Transverse colon (tissue), 4 donors: Measurements from ENCODE around the gene TESK2. TPM values are rescaled to one million over a fixed set of nuclear protein-coding genes. Genes with fewer than 3 reads are reported as not detected.

Experiments used
- DNase-seq: peaks from one replicate; pipeline ENCODE4 v3.0.0-alpha.2; 2019
- H3K27ac ChIP-seq, 4 donors: fragments of 200-600 bp; sonication (generic); 2 replicates each; pipeline ENCODE4 v1.5.1; 2016 to 2018; ENCODE audit warnings: inconsistent platforms in 4 of 4
- H3K27me3 ChIP-seq: fragments of 200-600 bp; sonication (generic); 2 replicates; pipeline ENCODE4 v1.5.1; 2017; ENCODE audit warnings: inconsistent platforms
- H3K36me3 ChIP-seq, 4 donors: fragments of 200-600 bp; sonication (generic); 2 replicates each; pipeline ENCODE4 v1.5.1; 2017 to 2019; ENCODE audit warnings: inconsistent platforms in 4 of 4
- H3K4me1 ChIP-seq, 4 donors: fragments of 200-600 bp; sonication (generic); 2 replicates each; pipeline ENCODE4 v1.5.1; 2017 to 2020; ENCODE audit warnings: inconsistent platforms in 4 of 4
- H3K4me3 ChIP-seq, 4 donors: fragments of 200-600 bp; sonication (generic); 1 replicate in 1 of 4; 2 replicates in 3 of 4; pipeline versions ENCODE4 v1.5.1 to v1.6.1; 2017 to 2019; ENCODE audit warnings: inconsistent platforms in 4 of 4
- H3K9me3 ChIP-seq, 2 donors: fragments of 200-600 bp; sonication (generic); 2 replicates each; pipeline ENCODE4 v1.5.1; 2017 to 2019; ENCODE audit warnings: inconsistent platforms in 2 of 2
- CTCF ChIP-seq, 5 experiments: fragments of 200-600 bp in 3 of 5; fragments of 450-650 bp in 2 of 5; sonication (generic) in 3 of 5; IDR thresholded peaks; 1 replicate in 2 of 5; 2 replicates in 3 of 5; pipeline ENCODE4 v1.5.1; 2016 to 2017; ENCODE audit warnings: antibody characterized with exemption in 5 of 5, inconsistent platforms in 3 of 5, mild to moderate bottlenecking in 2 of 5, moderate library complexity in 1 of 5
- EP300 ChIP-seq: sonication (generic); formaldehyde crosslinking; IDR thresholded peaks from one replicate; pipeline ENCODE4 v1.6.1; 2017; ENCODE audit warnings: antibody characterized with exemption, low read depth
- POLR2A ChIP-seq: fragments of 450-650 bp; IDR thresholded peaks from one replicate; pipeline ENCODE4 v1.6.1; 2016; ENCODE audit warnings: antibody characterized with exemption, mild to moderate bottlenecking, moderate library complexity
- POLR2AphosphoS5 ChIP-seq, 3 donors: sonication (generic); formaldehyde crosslinking; IDR thresholded peaks; one replicate each; pipeline ENCODE4 v1.6.1; 2016; ENCODE audit warnings: antibody characterized with exemption in 3 of 3
- WGBS, 2 donors: methylation state at CpG; one replicate each; pipeline ENCODE4 v1.1.5; 2018; ENCODE audit warnings: low coverage in 1 of 2; 5-methylcytosine and 5-hydroxymethylcytosine counted together
- in situ Hi-C, 4 donors: fragments of 200-750 bp; cut with MboI; loops; one replicate each; pipeline versions ENCODE4 v1.15.0 to v1.15.1; 2017; ENCODE audit warnings: low sequenced_read_pairs in 3 of 4, low pct_ligation_motif_present in 1 of 4, low pct_unique_long_range_greater_than_20kb in 1 of 4
- intact Hi-C: fragments of 100-400 bp; cut with DNase I; formaldehyde crosslinking; loops from one replicate; pipeline ENCODE4 v1.15.1; 2023; ENCODE audit warnings: low total_unique reads
- total RNA-seq, 4 donors: library from RNA; depleted of rRNA; stranded (reverse); fragments of >200 nt; gene quantifications; one replicate each; pipeline ENCODE4 v1.1.0, GENCODE V29; 2016

TESK2 gene
- total RNA-seq, 4 donors from 2014 or later: 5.2 to 32.2 (median 14.5) TPM

GRCh38 chr1:45355683-45356082 is 135.3 kb downstream of the TESK2 start:
- no peaks in the 10 kb centered on the region for H3K9me3 ChIP-seq
- H3K36me3 ChIP-seq: no peaks in the 10 kb centered on the region
- no peak overlapping the region for H3K4me3 ChIP-seq
- TF ChIP-seq POLR2AphosphoS5 (IDR thresholded peaks at IDR 0.05) (no peak), CTCF (IDR thresholded peaks at IDR 0.05) (no peak), EP300 (no peak), POLR2A (no peak)
- intact Hi-C loops (no loop called here), in situ Hi-C loops (loop anchor here in 3 of 4 donors (5.0 to 10.0 kb wide), 2 partner anchors 137 to 139 kb away; partner anchors contain the start of gene TESK2 (in 3 of the 3))
- no peak for DNase-seq
- no peaks in the 10 kb centered on the region for H3K27me3 ChIP-seq
- 36 to 49% methylated on average over 2 of the region's 2 CpGs for WGBS, 2 donors
- H3K4me1 ChIP-seq: peaks cover 6 to 11% (median 7%) of the 10 kb centered on the region in 4 donors
- no peak overlapping the region for H3K27ac ChIP-seq

GRCh38 chr1:45354838-45355237 is 136.1 kb downstream of the TESK2 start:
- Histone ChIP-seq H3K9me3 (no peaks in the 10 kb centered on the region), H3K4me3 (no peak overlapping the region), H3K4me1 (peaks cover 0 to 2% (median 0%) of the 10 kb centered on the region in 4 donors), H3K36me3 (no peaks in the 10 kb centered on the region), H3K27ac (no peak overlapping the region), H3K27me3 (no peaks in the 10 kb centered on the region)
- TF ChIP-seq POLR2A (no peak), EP300 (no peak), POLR2AphosphoS5 (IDR thresholded peaks at IDR 0.05) (no peak), CTCF (IDR thresholded peaks at IDR 0.05) (no peak)
- in situ Hi-C loops (loop anchor here in 3 of 4 donors (5.0 to 10.0 kb wide), 2 partner anchors 137 to 140 kb away; partner anchors contain the start of gene TESK2 (in 3 of the 3)), intact Hi-C loops (loop anchor here (5.0 kb wide), 1 partner anchor 137 kb away; the partner anchor contains the start of gene TESK2)
- 95% methylated on average over 4 of the region's 4 CpGs; no CpG with 5 or more reads in 1 of the 2 donors for WGBS, 2 donors
- DNase-seq: no peak

GRCh38 chr1:45353685-45354084 is 137.3 kb downstream of the TESK2 start:
- intact Hi-C loops (loop anchor here (5.0 kb wide), 1 partner anchor 139 kb away; the partner anchor contains the start of gene TESK2), in situ Hi-C loops (loop anchor here in 1 of 4 donors (10.0 kb wide), 1 partner anchor 141 kb away; the partner anchor contains the start of gene TESK2)
- no peak overlapping the region for H3K4me3 ChIP-seq
- H3K9me3 ChIP-seq: no peaks in the 10 kb centered on the region
- H3K4me1 ChIP-seq: peaks cover 0 to 6% (median 0%) of the 10 kb centered on the region in 4 donors
- no peaks in the 10 kb centered on the region for H3K27me3 ChIP-seq
- H3K27ac ChIP-seq: no peak overlapping the region
- H3K36me3 ChIP-seq: no peaks in the 10 kb centered on the region
- WGBS, 2 donors: 86 to 94% methylated on average over 2 of the region's 2 CpGs
- no peak for DNase-seq
- no peak for TF ChIP-seq CTCF (IDR thresholded peaks at IDR 0.05)
- TF ChIP-seq POLR2AphosphoS5 (IDR thresholded peaks at IDR 0.05): no peak
- no peak for TF ChIP-seq POLR2A
- no peak for TF ChIP-seq EP300

- Histone ChIP-seq H3K4me1 (peaks cover 0 to 15% (median 5%) of the 10 kb centered on the region in 4 donors), H3K9me3 (no peaks in the 10 kb centered on the region), H3K27ac (no peak overlapping the region), H3K36me3 (no peaks in the 10 kb centered on the region), H3K27me3 (no peaks in the 10 kb centered on the region), H3K4me3 (no peak overlapping the region)
- TF ChIP-seq CTCF (IDR thresholded peaks at IDR 0.05) (no peak), EP300 (no peak), POLR2AphosphoS5 (IDR thresholded peaks at IDR 0.05) (no peak), POLR2A (no peak)
- intact Hi-C loops: loop anchor here (5.0 kb wide), 1 partner anchor 141 kb away; the partner anchor contains the start of gene TESK2
- 85 to 89% methylated on average over 4 to 5 of the region's 5 CpGs for WGBS, 2 donors
- in situ Hi-C loops: loop anchor here in 1 of 4 donors (10.0 kb wide), 1 partner anchor 143 kb away; the partner anchor contains the start of gene TESK2
- no peak for DNase-seq
Observed at GRCh38 chr1:45351508-45351907, 139.5 kb downstream of the TESK2 start.
